OCI-LY7 (cell line): ENCODE results near the gene PCYOX1L. TPM values are rescaled to one million over a fixed set of nuclear protein-coding genes. Genes with fewer than 3 reads are reported as not detected.

Experiments used
- BruUV-seq: library from RNA; stranded (reverse); fragments of 400-500 nt; replicated peaks from 2 replicates; lab custom pipeline; 2021; lab: Mats Ljungman, UMichigan
- CTCF ChIA-PET: fragments of 300-600 bp; sonication (Branson Sonifier 250); formaldehyde crosslinking; loops from one replicate; lab custom pipeline; 2022; ENCODE audit warnings: antibody characterized with exemption; ENCODE audit not compliant: unreplicated experiment; lab: Charles Lee
- POLR2A ChIA-PET: fragments of 300-600 bp; sonication (Branson Sonifier 250); formaldehyde crosslinking; loops from one replicate; lab custom pipeline; 2022; ENCODE audit warnings: antibody characterized with exemption; lab: Charles Lee
- DNase-seq: peaks from one replicate; pipeline ENCODE4 v3.0.0-alpha.2; 2015; ENCODE audit warnings: low spot score
- H2AFZ ChIP-seq: fragments of 200-600 bp; sonication (generic), shearing (Covaris generic); 2 replicates; pipeline ENCODE4 v1.6.1; 2014; ENCODE audit warnings: mild to moderate bottlenecking, antibody characterized with exemption, low read length, moderate library complexity
- H3K27ac ChIP-seq: fragments of 200-600 bp; sonication (generic); 2 replicates; pipeline ENCODE4 v1.5.1; 2014; ENCODE audit warnings: mixed run types, low read depth, mild to moderate bottlenecking, moderate library complexity, low read length, inconsistent platforms; ENCODE audit not compliant: poor library complexity, severe bottlenecking
- H3K36me3 ChIP-seq: fragments of 200-600 bp; sonication (generic); 2 replicates; pipeline ENCODE4 v1.6.1; 2014; ENCODE audit warnings: mild to moderate bottlenecking, antibody characterized with exemption, low read length, moderate library complexity, mixed read lengths; ENCODE audit not compliant: insufficient read depth
- H3K4me1 ChIP-seq: fragments of 200-600 bp; sonication (generic); 2 replicates; pipeline ENCODE4 v1.5.1; 2014; ENCODE audit warnings: mild to moderate bottlenecking, low read length; ENCODE audit not compliant: insufficient read depth, poor library complexity, severe bottlenecking
- H3K4me2 ChIP-seq: fragments of 200-600 bp; sonication (generic); 2 replicates; pipeline ENCODE4 v1.6.1; 2014; ENCODE audit warnings: mild to moderate bottlenecking, low read length
- H3K4me3 ChIP-seq: fragments of 200-600 bp; sonication (generic); 2 replicates; pipeline ENCODE4 v1.5.1; 2014; ENCODE audit warnings: mild to moderate bottlenecking, low read depth, low read length; ENCODE audit not compliant: poor library complexity, severe bottlenecking
- H3K79me2 ChIP-seq: fragments of 200-600 bp; sonication (generic); 2 replicates; pipeline ENCODE4 v1.6.1; 2016; ENCODE audit warnings: low read depth, mild to moderate bottlenecking, low read length, moderate library complexity, mixed read lengths; ENCODE audit not compliant: insufficient read depth
- H3K9me2 ChIP-seq: fragments of 200-600 bp; sonication (generic); 2 replicates; pipeline ENCODE4 v1.6.1; 2016; ENCODE audit warnings: mild to moderate bottlenecking, low read length, mixed read lengths; ENCODE audit not compliant: insufficient read depth
- H3K9me3 ChIP-seq: fragments of 200-600 bp; sonication (generic); 2 replicates; pipeline ENCODE4 v1.6.1; 2014; ENCODE audit warnings: mild to moderate bottlenecking, mixed run types, low read length, mixed read lengths
- H4K20me1 ChIP-seq: fragments of 200-600 bp; sonication (generic); 2 replicates; pipeline ENCODE4 v1.6.1; 2014; ENCODE audit warnings: mild to moderate bottlenecking, antibody characterized with exemption, low read length, moderate library complexity, mixed read lengths; ENCODE audit not compliant: insufficient read depth
- CTCF ChIP-seq: fragments of 200-600 bp; sonication (generic); conservative IDR thresholded peaks from 2 replicates; pipeline ENCODE4 v1.5.1; 2014; ENCODE audit warnings: mild to moderate bottlenecking, antibody characterized with exemption, low read length, moderate library complexity, mixed read lengths
- EZH2phosphoT487 ChIP-seq: fragments of 200-600 bp; sonication (generic); IDR thresholded peaks from 2 replicates; pipeline ENCODE4 v1.6.1; 2018; ENCODE audit warnings: low read depth, borderline replicate concordance, mild to moderate bottlenecking, mixed run types, antibody characterized with exemption, low read length, moderate library complexity, mixed read lengths
- intact Hi-C: fragments of 100-400 bp; cut with micrococcal nuclease; formaldehyde crosslinking; loops from one replicate; pipeline ENCODE4 v1.10.0; 2022; ENCODE audit not compliant: unreplicated experiment
- total RNA-seq, 2 experiments: library from RNA; depleted of rRNA in 1 of 2; stranded (reverse); fragments of >200 nt in 1 of 2; shearing (Covaris generic) in 1 of 2; gene quantifications; 2 replicates each; pipeline ENCODE4 v1.2.3, GENCODE V29; 2014 to 2022

Gene PCYOX1L
- total RNA-seq, 2 experiments from 2014 or later = 22.5 to 33.3 TPM

- intact Hi-C loops = loop anchor here (10.0 kb wide), 1 partner anchor 506 kb away; no protein-coding TSS in a partner anchor
These were observed 16.9 kb upstream of the PCYOX1L start for GRCh38 chr5:149340920-149341319.

DNA sequence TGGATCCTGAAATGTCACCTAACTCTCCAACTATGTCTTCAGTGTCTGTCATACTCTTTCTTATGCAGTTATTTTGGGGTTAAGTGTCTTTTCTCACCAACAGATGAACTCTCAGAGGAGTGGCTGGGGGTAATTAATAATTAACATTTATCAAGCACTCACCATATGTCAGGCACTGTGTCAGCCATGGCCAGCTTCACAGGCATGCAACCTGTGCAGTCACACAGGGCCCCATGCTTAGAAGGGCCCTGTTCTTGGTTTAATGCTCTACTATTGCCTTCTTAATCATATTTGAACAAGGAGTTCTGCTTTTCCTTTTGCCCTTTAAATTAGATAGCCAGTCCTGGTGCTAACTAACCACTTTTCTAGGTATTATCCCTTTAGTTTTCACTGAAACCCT lies 16.0 kb upstream of the PCYOX1L start:
- DNase-seq = no peak
- Histone ChIP-seq H3K9me2 (no peaks in the 10 kb centered on the region), H3K36me3 (0 out of 2 replicates have a peak, but pooled peaks cover 4% of the 10 kb centered on the region), H3K9me3 (no peaks in the 10 kb centered on the region), H3K79me2 (peaks cover 14% of the 10 kb centered on the region), H3K4me1 (peaks cover 10% of the 10 kb centered on the region), H4K20me1 (no peaks in the 10 kb centered on the region; the same call in 1 of the 2 replicates), H3K27ac (no peak overlapping the region), H3K4me2 (no peak overlapping the region), H3K4me3 (no peak overlapping the region), H2AFZ (no peak overlapping the region)
- POLR2A ChIA-PET = interaction anchor here (0.8 to 11.2 kb wide), 3 partner anchors 16 to 210 kb away, joined by 3 to 183 read pairs (median 3); partner anchors contain the start of gene PCYOX1L
- intact Hi-C loops = loop anchor here (10.0 kb wide), 1 partner anchor 507 kb away; no protein-coding TSS in a partner anchor
- TF ChIP-seq CTCF (no peak), EZH2phosphoT487 (no peak)
- CTCF ChIA-PET = no interaction called here
- BruUV-seq = no TSS peak

More at GRCh38 chr5:149340920-149341319, 16.9 kb upstream of the PCYOX1L start:
- no peaks in the 10 kb centered on the region for H3K9me3 ChIP-seq
- H3K4me1 ChIP-seq = peaks cover 8% of the 10 kb centered on the region
- no peak overlapping the region for H3K4me3 ChIP-seq
- no peak overlapping the region for H3K4me2 ChIP-seq
- DNase-seq = no peak
- no peaks in the 10 kb centered on the region for H4K20me1 ChIP-seq
- H2AFZ ChIP-seq = no peak overlapping the region
- no TSS peak for BruUV-seq
- no peak for TF ChIP-seq CTCF
- no peak for TF ChIP-seq EZH2phosphoT487
- ChIA-PET CTCF (interaction anchor here (1.0 kb wide), 1 partner anchor 17 kb away, joined by 4 read pairs; the partner anchor contains the start of gene PCYOX1L), POLR2A (interaction anchor here (0.8 to 11.2 kb wide), 2 partner anchors 17 to 18 kb away, joined by 3 to 183 read pairs; partner anchors contain the start of gene PCYOX1L)
- peaks cover 5% of the 10 kb centered on the region for H3K79me2 ChIP-seq
- H3K27ac ChIP-seq = no peak overlapping the region
- H3K36me3 ChIP-seq = 0 out of 2 replicates have a peak, but pooled peaks cover 4% of the 10 kb centered on the region
- H3K9me2 ChIP-seq = no peaks in the 10 kb centered on the region

DNA sequence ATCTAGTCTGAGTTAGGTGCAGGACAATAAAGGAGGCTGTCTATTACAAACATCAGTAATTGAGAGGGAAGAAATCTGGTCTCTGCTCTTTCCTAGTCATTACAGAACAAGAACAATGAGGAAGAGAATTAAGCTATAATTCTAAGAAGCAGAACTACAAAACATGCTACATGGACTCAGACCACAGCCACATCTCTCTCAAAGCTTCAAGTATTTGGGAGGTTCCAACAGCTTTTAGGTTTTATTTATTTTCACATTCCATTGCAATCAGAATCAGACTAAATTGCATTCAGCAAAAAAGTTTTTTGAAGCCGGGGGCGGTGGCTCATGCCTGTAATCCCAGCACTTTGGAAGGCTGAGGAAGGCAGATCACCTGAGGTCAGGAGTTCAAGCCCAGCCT lies 13.7 kb upstream of the PCYOX1L start:
- BruUV-seq = no TSS peak
- Histone ChIP-seq H3K4me2 (peak overlapping the region; percentile 97), H3K9me3 (no peaks in the 10 kb centered on the region), H4K20me1 (peaks cover 6% of the 10 kb centered on the region; the same call in 1 of the 2 replicates), H3K4me3 (peak overlapping the region; percentile 88), H3K4me1 (peaks cover 29% of the 10 kb centered on the region), H3K79me2 (peaks cover 35% of the 10 kb centered on the region), H2AFZ (peak overlapping the region; percentile 74; the same call in 1 of the 2 replicates), H3K9me2 (no peaks in the 10 kb centered on the region), H3K36me3 (peaks cover 27% of the 10 kb centered on the region), H3K27ac (no peak overlapping the region)
- ChIA-PET CTCF (no interaction called here), POLR2A (interaction anchor here (1.2 to 11.2 kb wide), 7 partner anchors 8 to 207 kb away, joined by 3 to 183 read pairs (median 8); partner anchors contain the start of genes CSNK1A1 and PCYOX1L)
- no peak for DNase-seq
- no peak for TF ChIP-seq EZH2phosphoT487
- no peak for TF ChIP-seq CTCF
- intact Hi-C loops = loop anchor here (2.0 to 10.0 kb wide), 2 partner anchors 509 to 657 kb away; partner anchors contain the start of genes HMGXB3 and TIGD6
